GM19239 (cell line): ENCODE measurements around the gene KIF19.
A peak's percentile ranks its signal among the peaks of the same experiment; 100 is the strongest.
"Not testable (repeated sequence)": the region's sequence is repeated elsewhere in the genome, so short reads cannot be mapped to it uniquely, and the experiment has no call there.

Source experiments
- DNase-seq: peaks from one replicate; pipeline ENCODE4 v3.0.0; 2011; ENCODE audit warnings: low spot score; ENCODE audit not compliant: insufficient read length
- FAIRE-seq: peaks from 2 replicates; lab custom pipeline; 2011; peaks lifted over from hg19 to GRCh38; lab: Jason Lieb, UNC

KIF19 gene

DNA sequence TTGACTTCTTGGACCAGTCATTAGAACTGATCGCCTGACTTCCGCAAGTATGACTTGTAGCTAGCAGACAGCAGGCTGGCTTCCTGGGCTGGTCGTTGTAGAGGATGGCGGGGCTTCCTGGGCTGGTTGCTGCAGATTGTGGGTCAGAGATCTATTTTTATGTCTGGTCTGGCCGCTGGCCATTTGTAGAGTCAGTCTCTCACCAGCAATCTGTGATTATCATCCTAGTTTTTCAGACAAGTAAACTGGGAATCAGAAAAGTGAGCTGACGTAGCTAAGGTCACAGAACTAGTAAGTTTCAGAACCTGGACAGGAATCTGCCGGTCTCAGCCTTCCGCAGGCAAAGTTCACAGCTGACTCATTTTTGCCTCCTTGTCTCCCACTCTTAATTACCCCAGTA, 60.4 kb downstream of the KIF19 start:
- DNase-seq = no peak
- no peak for FAIRE-seq

DNA sequence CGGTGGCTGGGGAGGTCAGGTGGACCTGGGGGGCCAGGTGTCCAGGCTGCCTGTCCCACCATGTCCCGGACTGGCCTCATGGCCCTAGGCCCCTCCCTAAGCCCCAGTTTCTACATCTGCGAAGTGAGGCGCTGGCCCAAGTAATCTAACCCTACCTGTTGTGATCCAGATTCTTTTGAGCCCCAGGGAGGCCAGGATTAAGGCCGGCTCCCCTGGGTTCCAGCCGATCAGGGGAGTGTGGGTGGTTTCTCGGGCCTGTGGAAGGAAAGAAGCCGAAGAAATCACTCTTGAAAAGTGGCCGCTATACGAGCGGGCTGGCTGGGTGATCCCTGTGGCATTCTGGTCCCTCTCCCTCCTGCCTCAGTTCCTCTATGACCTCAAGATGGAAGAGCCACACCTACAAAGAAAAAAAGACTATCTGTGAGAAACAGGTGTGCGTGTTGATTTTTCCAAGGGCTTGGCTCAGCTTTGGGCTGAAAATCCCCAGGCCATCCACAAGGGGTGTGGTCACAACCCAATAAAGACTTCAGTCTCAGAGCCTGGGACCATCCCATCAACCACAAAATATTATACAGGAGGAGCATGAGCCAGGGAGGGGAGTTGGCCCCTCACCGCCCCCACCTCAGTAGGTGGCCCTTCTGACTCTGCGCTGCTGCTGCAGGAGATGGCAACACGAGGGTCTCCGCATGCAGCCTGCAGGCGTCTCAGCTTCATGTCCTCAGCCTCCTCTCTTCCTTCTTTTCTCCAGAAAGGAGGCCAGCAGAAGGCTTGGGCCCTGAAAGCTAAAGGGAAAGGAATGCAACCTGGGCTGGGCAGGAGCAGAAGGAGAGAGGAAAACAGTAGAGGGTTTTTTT, 61.6 kb downstream of the KIF19 start:
- FAIRE-seq (no peak), DNase-seq (no peak)

DNA sequence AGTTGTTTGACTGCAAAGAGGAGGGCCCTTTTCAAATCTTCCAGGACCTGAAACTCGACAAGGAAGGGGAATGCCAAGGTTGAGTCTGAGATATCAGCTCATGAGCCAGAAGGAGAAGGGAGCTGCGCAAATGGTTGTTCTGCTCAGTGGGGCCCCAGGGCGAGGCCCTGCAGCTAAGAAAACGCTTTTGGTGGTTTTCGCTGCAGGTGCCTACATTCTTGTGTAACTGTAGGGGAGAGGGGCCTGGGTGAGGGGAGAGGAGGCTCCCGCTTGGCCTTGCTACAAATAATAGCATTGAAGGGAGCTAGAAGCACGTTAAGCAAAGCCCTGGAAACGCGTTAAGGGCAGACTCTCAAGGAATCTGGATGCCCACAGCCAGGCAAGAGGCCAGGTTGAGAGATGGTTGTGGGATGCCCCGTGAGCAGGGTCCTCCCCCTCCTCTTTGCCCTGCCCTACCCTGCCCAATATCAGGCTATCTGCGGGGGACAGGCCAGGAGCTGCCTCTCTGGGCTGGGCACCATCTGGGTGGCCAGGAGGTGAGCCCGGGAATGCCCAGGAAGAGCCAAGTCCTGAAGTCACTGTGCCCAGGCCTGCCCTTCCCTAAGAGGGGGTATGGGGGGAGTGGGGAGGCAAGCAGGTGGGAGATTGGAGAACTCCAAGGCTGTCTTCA, 63.2 kb downstream of the KIF19 start:
- DNase-seq (no peak), FAIRE-seq (no peak)

DNA sequence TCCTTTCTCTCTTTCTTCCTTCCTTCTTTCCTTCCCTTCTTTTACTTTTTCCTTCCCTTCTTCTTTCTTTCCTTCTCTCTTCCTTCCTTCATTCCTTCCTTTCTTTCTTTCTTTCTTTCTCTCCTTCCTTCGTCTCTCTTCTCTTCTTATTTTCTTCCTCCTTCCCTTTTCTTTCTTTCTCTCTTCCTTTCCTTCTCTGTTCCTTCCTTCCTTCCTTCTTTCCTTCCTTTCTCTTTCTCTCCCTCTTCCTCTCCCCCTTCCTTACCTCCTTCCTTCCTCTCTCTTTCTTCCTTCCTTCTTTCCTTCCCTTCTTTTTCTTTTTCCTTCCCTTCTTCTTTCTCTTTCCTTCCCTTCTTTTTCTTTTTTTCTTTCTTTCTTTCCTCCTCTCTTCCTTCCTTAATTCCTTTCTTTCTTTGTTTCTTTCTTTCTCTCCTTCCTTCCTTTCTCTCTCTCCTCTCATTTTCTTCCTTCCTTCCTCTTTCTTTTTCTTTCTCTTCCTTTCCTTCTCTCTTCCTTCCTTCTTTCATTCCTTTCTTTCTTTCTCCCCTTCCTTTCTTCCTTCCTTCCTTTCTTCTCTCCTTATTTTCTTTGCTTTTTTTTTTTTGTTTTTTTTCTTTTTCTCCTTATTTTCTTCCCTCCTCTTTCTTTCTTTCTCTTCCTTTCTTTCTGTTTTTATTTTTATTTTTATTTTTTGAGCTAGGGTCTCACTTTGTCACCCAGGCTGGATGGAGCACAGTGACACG, 64.1 kb downstream of the KIF19 start:
- DNase-seq (no peak), FAIRE-seq (no peak)

DNA sequence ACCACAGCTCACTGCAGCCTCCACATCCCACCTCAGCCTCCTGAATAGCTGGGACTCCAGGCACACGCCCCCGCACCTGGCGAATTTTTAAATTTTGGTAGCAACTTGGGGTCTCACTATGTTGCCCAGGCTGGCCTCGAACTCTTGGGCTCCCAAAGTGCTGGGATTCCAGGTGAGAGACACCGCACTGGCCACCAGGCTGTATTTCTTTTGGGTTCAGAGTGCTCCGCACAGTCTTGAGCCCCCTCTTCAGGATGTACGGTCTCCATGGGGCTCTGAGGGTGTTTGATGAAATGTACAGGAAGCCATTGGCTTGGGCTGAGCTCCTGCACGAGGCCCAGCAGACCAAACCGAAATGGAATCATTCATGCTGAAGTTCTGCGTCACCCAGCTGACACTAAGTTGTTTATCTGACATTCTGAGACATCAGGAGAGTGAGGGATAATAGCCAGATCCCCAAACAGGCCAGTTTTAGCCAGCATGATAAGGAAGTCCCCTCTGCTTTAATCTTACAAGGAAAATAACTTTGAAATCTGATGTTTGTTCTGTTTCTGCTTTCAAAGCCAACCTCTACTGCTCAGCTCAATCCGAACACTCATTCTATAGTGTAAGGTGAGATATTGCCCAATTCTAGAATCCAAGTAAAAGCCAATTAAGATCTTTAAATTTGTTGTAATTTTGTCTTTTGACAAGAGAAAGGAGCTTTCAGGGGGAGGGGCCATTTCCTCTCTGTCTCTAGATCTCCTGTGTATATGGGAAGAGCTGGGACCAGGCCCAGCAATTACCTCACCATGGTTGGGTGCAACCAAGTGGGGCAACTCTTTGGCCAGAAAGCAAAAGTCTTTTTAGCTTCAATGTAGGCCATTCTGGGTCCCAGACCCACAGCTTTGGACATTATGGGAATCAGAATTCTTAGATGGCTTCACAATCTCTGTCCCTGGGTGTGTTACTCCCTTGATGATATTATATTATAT, 64.9 kb downstream of the KIF19 start:
- FAIRE-seq (no peak), DNase-seq (no peak)

DNA sequence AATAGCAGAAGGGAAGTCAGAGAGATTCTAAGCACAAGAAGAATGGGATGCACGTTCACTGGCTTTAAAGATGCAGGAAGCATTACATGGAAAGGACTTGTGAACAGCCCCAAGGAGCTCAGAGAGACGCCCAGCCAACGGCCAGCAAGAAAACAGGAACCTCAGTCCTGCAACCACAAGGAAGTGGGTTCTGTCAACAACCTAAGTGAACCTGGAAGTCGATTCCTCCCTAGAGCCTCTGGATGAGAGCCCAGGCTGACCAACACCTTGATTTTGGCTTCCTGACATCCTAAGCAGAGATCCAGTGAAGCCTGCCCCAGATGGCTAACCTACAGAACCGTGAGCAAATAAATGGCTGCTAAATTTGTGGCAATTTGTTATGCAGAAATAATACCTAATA, 65.7 kb downstream of the KIF19 start:
- DNase-seq (no peak), FAIRE-seq (no peak)

DNA sequence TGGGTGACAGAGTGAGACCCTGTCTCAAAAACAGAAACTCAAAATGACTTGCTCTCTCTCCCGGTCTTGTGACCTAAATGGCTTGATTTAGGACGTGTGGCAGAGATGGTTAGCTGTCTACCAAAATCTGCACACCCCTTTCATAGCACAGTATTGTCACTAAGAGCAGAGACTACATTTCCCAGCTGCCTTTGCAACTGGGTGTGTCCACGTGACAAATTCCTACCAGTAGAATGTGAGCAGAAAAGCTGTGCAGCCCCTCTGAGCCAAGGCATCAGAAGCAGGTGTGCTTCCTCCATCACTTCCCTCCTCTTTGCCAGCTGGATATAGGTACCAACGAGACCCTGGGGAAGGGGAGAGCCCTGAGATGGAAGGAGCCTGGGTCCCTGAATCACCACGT, 66.8 kb downstream of the KIF19 start:
- DNase-seq (no peak), FAIRE-seq (peak; percentile 18)

DNA sequence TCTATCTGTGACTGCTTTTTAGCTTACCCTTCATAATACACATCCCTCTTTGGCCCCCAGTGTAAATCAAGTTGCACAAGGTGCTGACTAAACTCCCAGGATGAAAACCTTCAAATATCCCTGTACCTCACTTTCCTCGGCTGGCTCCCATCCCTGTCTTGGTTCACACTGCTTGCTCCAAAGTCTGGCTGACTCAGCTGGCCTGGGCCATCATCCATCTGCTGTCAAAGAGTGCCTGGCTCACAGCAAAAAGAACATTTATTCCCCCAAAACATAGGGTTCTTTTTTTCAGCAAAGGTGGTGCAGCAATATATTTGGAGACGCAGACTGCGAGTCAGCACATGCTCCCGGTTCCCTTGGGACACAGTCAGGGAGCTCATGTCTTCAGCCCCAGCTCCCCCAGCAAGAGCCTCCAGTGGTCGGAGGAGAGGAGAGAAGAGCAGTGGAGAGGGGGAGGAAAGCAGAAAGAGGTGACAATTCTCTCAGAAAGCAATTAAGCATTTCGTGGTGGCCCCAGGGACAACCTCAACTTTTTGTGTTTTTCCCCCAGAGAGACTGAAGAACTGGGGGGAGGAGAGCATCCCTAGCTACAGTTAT, 67.4 kb downstream of the KIF19 start:
- peak; percentile 4 for FAIRE-seq

DNA sequence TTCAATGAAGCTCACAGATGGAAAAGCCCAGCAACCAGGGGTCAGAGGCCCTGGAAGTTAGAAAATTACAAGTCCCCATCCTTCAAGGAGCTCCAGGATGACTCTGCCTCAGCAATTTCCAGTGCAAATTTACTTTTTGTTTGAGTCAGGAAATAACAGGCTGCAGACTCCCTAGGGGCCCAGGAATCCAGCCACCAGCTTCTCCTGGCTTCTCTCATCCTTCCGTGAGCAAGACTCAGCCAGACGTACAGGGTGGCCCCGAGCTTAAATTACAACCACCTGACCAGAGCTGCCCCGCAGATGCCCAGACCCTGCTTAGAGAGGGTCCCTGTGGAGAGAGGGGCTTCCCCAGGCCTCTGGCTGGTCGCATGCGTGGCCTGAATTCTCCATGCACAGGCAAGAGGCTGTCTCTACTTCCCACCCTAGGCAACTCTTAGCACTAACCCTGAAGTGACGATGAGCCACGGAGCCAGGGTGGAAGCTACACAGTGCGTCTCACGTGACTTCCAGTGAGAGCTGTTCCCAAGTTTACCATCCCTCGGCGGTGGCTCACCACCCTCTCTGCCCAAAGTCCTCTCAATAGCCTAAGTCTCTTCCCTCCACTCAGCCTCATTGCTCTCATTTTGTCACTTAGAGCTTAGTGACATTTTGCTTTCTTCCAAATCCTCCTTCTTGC, 68.4 kb downstream of the KIF19 start:
- FAIRE-seq (no peak), DNase-seq (no peak)

More for the DNA sequence above, 67.4 kb downstream of the KIF19 start:
- no peak for DNase-seq

DNA sequence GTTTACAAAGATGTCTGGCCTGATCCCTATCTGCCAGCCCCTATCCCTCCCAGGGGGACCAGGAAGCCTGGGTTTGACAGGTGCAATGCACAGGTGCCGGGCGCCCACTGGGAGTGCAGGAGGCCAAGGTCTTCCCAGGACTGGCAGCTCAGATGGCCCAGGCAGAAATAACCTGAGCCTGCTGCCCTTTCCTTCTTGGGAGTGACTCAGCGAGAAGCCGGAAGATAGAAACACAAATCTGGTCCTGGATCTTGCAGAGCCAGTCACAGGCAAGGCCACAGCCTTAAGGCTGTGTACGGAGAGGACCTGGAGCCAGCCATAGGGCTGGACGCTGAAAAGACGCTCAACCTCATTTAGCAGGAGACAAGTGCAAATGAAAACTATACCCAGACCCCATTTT, 69.0 kb downstream of the KIF19 start:
- no peak for DNase-seq
- FAIRE-seq = no peak

DNA sequence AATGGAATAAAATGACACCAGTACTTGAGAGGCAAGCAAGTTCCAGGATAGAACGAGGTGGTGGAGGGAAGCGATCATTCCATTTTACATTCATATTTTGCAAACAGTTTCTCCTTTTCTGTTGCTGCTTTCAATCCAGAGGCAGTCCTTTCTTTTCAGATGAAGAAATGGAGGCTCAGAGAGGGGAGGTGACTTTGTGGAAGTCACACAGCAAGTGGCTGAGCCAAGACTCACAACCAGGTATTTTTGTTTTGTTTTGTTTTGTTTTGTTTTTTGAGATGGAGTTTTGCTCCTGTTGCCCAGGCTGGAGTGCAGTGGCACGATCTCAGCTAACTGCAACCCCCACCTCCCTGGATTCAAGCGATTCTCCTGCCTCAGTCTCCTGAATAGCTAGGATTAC, 70.5 kb downstream of the KIF19 start:
- FAIRE-seq (no peak), DNase-seq (no peak)

DNA sequence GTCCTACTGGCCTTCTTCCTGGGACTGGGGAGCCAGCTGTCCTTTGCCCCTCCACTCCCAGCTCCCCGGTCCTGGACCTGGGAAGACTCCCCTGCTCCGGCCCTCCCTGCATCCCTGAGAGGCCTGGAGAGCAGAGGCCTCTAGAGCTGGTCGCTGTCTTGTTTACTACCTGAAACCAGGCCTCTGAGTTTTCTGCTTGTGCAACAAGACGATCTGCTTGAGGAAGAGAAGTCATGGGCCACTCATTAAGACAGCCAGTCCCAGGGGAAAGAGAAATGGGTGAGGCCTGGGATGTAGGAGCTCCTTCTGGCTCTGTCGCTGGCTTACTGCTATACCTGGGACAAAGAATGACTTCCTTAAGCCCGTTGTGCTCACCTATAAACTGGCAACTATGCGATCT, 76.0 kb downstream of the KIF19 start:
- FAIRE-seq = no peak

DNA sequence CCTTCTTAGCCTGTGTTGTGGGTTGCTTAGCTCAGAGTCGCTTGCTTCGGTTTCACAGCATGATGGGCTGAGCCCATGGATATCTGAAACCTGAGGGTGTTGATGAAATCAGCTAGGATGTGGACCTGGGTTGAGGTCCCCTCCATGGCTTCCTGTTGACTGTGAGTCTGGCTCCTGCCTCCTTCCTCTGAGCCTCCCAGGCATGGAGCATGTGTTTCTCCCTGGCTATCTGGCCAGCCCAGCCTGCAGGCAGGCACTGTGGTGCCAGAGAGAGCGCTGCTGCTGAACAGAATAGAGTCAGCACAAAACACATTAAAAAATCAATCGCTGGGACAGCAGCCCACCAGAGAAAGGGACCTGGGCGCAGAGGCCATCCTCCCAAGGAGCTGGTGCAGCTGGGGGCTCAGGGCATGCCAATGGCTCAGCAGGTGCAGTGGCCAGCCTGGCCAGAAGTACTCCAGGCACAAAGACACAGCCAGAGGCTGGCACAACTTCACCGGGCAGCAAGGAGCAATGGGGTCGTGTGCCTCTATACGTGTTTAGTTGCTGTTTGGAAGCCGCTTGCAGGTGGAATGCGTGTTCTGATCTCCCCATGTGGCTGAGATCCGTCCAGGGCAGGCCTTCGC, 77.6 kb downstream of the KIF19 start:
- no peak for FAIRE-seq
- no peak for DNase-seq

More for the DNA sequence above, 76.0 kb downstream of the KIF19 start:
- no peak for DNase-seq

DNA sequence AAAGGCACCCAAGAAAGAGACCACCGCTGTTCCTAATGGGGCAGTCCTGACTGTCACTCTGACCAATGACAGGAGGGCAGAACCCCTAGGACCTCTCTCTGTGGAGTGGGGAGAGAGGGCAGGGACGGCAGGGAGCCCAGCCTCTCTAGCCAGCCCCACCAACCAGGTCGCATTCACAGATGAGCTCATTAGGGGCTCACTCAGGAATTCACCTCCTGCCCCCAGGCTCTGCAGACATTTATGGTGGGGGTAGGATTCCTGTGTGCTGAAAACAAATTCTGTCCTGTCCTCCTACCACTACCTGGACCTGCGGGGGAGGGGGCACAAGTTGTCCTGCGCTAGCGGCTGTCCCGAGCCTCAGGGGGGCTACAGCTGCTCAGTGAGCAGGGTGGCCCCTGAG, 78.2 kb downstream of the KIF19 start:
- FAIRE-seq = no peak
- DNase-seq = no peak

DNA sequence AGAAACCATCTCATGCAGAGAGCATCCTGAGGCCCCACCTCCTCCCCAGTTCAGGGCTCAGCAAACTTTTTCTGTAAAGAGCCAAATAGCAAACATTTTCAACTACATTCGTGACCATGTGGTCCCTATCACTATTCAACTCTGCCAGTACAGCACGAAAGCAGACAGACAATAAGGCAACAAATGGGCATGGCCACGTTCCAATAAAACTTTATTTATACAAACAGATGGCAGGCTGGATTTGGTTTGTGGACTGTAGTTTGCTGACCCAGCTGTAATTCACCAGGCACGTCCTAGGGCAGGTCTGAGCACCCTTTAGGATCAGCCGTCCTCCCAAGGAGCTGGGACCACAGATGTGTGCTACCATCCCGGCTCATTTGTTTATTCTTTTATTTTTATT, 78.8 kb downstream of the KIF19 start:
- FAIRE-seq (no peak), DNase-seq (no peak)

DNA sequence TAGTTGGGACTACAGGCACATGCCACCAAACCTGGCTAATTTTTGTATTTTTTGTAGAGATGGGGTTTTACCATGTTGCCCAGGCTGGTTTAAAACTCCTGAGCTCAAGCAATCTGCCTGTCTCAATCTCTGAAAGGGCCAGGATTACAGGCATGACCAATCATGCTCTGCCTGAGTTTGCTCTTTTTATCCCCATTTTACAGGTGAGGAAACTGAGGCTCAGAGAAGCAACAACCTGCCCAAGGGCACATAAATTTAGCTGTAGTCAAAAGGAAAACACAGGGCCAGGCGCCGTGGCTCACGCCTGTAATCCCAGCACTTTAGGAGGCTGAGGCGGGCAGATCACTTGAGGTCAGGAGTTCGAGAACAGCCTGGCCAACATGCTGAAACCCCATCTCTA, 79.3 kb downstream of the KIF19 start:
- FAIRE-seq, DNase-seq: not testable (repeated sequence)
